HCT116 (cell line): ENCODE results near the gene ABCA6.

Source experiments
- CBX3 ChIP-seq: IDR thresholded peaks from 2 replicates; pipeline ENCODE4 v1.6.1; 2012; ENCODE audit warnings: low read depth
- JUND ChIP-seq: IDR thresholded peaks from 2 replicates; pipeline ENCODE4 v1.6.1; 2012
- POLR2A ChIP-seq: IDR thresholded peaks from 2 replicates; pipeline ENCODE4 v1.7.0; 2011; ENCODE audit warnings: borderline replicate concordance; ENCODE audit not compliant: insufficient read depth, insufficient read length; ENCODE audit errors: extremely low read depth
- TF ChIP-seq, protein P1 (sequence below): IDR thresholded peaks from 2 replicates; pipeline ENCODE4 v1.6.1; 2011; ENCODE audit warnings: mild to moderate bottlenecking, low read length, moderate library complexity; ENCODE audit not compliant: insufficient replicate concordance; ENCODE audit errors: extremely low read depth
- TF ChIP-seq, protein P2 (sequence below), 3 experiments: fragments of 200-600 bp in 1 of 3; sonication (generic) in 1 of 3; IDR thresholded peaks in 2 of 3; conservative IDR thresholded peaks in 1 of 3; 2 replicates each; pipeline ENCODE4 v1.5.1; 2012 to 2017; ENCODE audit warnings: low read depth in 2 of 3, low read length in 2 of 3, antibody characterized with exemption in 1 of 3, borderline replicate concordance in 1 of 3, control low read depth in 1 of 3, mild to moderate bottlenecking in 1 of 3, mixed read lengths in 1 of 3, mixed run types in 1 of 3, moderate library complexity in 1 of 3; ENCODE audit not compliant: insufficient read depth in 1 of 3

DNA sequence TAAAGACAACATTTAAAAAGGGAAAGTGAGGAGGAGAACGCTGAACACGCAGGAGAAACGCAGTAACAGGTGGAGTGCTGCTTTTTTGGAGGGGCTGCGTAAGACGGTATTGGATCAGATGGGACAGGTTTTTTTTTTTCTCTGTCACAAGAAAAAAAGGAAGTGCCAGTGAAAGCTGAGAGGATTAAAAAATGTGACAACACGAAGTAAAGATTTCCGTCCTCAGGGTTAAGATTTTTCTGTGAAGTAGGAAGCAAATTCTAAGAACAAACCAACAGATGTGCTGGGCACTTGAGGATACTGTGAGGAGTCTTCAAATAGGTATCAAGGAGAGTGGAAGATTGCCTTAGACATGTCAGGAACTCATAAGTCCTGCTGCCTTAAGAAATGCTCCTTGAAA, 75.2 kb downstream of the ABCA6 start:
- TF ChIP-seq, protein P1, sequence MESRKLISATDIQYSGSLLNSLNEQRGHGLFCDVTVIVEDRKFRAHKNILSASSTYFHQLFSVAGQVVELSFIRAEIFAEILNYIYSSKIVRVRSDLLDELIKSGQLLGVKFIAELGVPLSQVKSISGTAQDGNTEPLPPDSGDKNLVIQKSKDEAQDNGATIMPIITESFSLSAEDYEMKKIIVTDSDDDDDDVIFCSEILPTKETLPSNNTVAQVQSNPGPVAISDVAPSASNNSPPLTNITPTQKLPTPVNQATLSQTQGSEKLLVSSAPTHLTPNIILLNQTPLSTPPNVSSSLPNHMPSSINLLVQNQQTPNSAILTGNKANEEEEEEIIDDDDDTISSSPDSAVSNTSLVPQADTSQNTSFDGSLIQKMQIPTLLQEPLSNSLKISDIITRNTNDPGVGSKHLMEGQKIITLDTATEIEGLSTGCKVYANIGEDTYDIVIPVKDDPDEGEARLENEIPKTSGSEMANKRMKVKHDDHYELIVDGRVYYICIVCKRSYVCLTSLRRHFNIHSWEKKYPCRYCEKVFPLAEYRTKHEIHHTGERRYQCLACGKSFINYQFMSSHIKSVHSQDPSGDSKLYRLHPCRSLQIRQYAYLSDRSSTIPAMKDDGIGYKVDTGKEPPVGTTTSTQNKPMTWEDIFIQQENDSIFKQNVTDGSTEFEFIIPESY = no peak
- TF ChIP-seq CBX3 (no peak), JUND (no peak), POLR2A (no peak)
- TF ChIP-seq, protein P2, sequence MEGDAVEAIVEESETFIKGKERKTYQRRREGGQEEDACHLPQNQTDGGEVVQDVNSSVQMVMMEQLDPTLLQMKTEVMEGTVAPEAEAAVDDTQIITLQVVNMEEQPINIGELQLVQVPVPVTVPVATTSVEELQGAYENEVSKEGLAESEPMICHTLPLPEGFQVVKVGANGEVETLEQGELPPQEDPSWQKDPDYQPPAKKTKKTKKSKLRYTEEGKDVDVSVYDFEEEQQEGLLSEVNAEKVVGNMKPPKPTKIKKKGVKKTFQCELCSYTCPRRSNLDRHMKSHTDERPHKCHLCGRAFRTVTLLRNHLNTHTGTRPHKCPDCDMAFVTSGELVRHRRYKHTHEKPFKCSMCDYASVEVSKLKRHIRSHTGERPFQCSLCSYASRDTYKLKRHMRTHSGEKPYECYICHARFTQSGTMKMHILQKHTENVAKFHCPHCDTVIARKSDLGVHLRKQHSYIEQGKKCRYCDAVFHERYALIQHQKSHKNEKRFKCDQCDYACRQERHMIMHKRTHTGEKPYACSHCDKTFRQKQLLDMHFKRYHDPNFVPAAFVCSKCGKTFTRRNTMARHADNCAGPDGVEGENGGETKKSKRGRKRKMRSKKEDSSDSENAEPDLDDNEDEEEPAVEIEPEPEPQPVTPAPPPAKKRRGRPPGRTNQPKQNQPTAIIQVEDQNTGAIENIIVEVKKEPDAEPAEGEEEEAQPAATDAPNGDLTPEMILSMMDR (IDR thresholded peaks at IDR 0.05 in 2 of 3, conservative IDR thresholded peaks at IDR 0.05 in 1 of 3; ENCODE audit: borderline replicate concordance in 1 of 3, insufficient read depth in 1 of 3, low read depth in 2 of 3, low read length in 2 of 3) = no peak
